ENCODE measurements around the gene MAN1A1. TPM values are rescaled to one million over a fixed set of nuclear protein-coding genes. Genes with fewer than 3 reads are reported as not detected.

The MAN1A1 gene
- total RNA-seq, 1 experiment from 2014 or later: 6.8 TPM

DNA sequence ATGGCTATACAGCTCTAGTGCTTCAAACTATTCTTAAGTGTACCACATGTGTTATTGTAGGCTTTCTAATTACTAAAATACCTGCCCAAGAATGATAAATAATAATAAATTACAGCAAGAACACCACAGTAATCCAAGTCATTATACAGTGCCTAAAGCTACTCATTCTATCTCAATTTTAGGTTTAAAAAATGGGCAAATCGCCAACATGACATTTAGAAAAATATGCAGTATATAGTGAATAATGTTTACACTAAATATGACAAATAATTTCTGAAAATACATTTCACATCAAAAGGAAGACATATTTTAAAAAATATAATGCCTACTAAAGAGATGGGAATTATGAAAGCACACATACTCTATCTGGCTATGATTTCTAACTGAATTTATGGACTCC is 91.8 kb downstream of the MAN1A1 start:
- POLR2A ChIA-PET: no interaction called here
- Mint-ChIP-seq H3K9me3 (peaks cover 3% of the 10 kb centered on the region), H3K27ac (no peak overlapping the region)

More for the DNA sequence above, 91.8 kb downstream of the MAN1A1 start:
- DNase-seq (ENCODE audit: low spot score) (no peak), ATAC-seq (no peak)
- no peak for TF ChIP-seq ZBTB43 (CRISPR knock-in tag; IDR thresholded peaks at IDR 0.05)
- TF ChIP-seq FOXJ3 (CRISPR knock-in tag; IDR thresholded peaks at IDR 0.05; ENCODE audit: borderline replicate concordance): no peak
- no peak for TF ChIP-seq GTF2I (CRISPR knock-in tag; conservative IDR thresholded peaks at IDR 0.05)
- no peak for TF ChIP-seq SOX15 (CRISPR knock-in tag; IDR thresholded peaks at IDR 0.05)
- TF ChIP-seq AFF4 (CRISPR knock-in tag; IDR thresholded peaks at IDR 0.05; ENCODE audit: borderline replicate concordance): no peak
- TF ChIP-seq, protein P1, sequence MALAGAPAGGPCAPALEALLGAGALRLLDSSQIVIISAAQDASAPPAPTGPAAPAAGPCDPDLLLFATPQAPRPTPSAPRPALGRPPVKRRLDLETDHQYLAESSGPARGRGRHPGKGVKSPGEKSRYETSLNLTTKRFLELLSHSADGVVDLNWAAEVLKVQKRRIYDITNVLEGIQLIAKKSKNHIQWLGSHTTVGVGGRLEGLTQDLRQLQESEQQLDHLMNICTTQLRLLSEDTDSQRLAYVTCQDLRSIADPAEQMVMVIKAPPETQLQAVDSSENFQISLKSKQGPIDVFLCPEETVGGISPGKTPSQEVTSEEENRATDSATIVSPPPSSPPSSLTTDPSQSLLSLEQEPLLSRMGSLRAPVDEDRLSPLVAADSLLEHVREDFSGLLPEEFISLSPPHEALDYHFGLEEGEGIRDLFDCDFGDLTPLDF (CRISPR knock-in tag; IDR thresholded peaks at IDR 0.05): no peak
- TF ChIP-seq ZNF263 (CRISPR knock-in tag; IDR thresholded peaks at IDR 0.05; ENCODE audit: low read depth): no peak
- no peak for TF ChIP-seq ATF3 (CRISPR knock-in tag; conservative IDR thresholded peaks at IDR 0.05)
- TF ChIP-seq GRHL2 (CRISPR knock-in tag; IDR thresholded peaks at IDR 0.05; ENCODE audit: insufficient replicate concordance, severe bottlenecking): no peak
- no peak for TF ChIP-seq RORB (CRISPR knock-in tag; IDR thresholded peaks at IDR 0.05)
- TF ChIP-seq NR1H2 (CRISPR knock-in tag; IDR thresholded peaks at IDR 0.05): no peak
- no peak for TF ChIP-seq MYBL2 (CRISPR knock-in tag; IDR thresholded peaks at IDR 0.05)
- TF ChIP-seq, protein P2, sequence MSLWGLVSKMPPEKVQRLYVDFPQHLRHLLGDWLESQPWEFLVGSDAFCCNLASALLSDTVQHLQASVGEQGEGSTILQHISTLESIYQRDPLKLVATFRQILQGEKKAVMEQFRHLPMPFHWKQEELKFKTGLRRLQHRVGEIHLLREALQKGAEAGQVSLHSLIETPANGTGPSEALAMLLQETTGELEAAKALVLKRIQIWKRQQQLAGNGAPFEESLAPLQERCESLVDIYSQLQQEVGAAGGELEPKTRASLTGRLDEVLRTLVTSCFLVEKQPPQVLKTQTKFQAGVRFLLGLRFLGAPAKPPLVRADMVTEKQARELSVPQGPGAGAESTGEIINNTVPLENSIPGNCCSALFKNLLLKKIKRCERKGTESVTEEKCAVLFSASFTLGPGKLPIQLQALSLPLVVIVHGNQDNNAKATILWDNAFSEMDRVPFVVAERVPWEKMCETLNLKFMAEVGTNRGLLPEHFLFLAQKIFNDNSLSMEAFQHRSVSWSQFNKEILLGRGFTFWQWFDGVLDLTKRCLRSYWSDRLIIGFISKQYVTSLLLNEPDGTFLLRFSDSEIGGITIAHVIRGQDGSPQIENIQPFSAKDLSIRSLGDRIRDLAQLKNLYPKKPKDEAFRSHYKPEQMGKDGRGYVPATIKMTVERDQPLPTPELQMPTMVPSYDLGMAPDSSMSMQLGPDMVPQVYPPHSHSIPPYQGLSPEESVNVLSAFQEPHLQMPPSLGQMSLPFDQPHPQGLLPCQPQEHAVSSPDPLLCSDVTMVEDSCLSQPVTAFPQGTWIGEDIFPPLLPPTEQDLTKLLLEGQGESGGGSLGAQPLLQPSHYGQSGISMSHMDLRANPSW (CRISPR knock-in tag; conservative IDR thresholded peaks at IDR 0.05; ENCODE audit: low read depth): no peak
- no peak for TF ChIP-seq NFE2L1 (CRISPR knock-in tag; IDR thresholded peaks at IDR 0.05)
- TF ChIP-seq HMGXB4 (CRISPR knock-in tag; IDR thresholded peaks at IDR 0.05): no peak
- no peak for TF ChIP-seq ATF1 (CRISPR knock-in tag; IDR thresholded peaks at IDR 0.05)
- no peak for TF ChIP-seq PREB (CRISPR knock-in tag; IDR thresholded peaks at IDR 0.05; ENCODE audit: borderline replicate concordance)
- TF ChIP-seq ZNF423 (CRISPR knock-in tag; IDR thresholded peaks at IDR 0.05): no peak
- no peak for TF ChIP-seq ZNF425 (CRISPR knock-in tag; conservative IDR thresholded peaks at IDR 0.05)
- no peak for TF ChIP-seq OVOL2 (CRISPR knock-in tag; IDR thresholded peaks at IDR 0.05; ENCODE audit: borderline replicate concordance)
- CTCF ChIA-PET: no interaction called here
- peaks cover 4% of the 10 kb centered on the region; the same call in 1 of the 2 replicates for H3K4me1 Mint-ChIP-seq
- H3K4me3 Mint-ChIP-seq: no peak overlapping the region
- no peaks in the 10 kb centered on the region for H3K36me3 Mint-ChIP-seq
- H3K27me3 Mint-ChIP-seq (ENCODE audit: low read depth): no peaks in the 10 kb centered on the region
